C4-2B (cell line): Measurements from ENCODE around the gene HOXD11.

Source experiments
- H3K27ac ChIP-seq: fragments of 450-650 bp; 2 replicates; pipeline ENCODE4 v1.5.1; 2017
- ZFX ChIP-seq: fragments of 450-650 bp; IDR thresholded peaks from 2 replicates; pipeline ENCODE4 v1.6.1; 2017
- TF ChIP-seq, protein P1 (sequence below): fragments of 450-650 bp; conservative IDR thresholded peaks from 2 replicates; pipeline ENCODE4 v1.5.1; 2017; ENCODE audit warnings: mild to moderate bottlenecking

HOXD11 gene

DNA sequence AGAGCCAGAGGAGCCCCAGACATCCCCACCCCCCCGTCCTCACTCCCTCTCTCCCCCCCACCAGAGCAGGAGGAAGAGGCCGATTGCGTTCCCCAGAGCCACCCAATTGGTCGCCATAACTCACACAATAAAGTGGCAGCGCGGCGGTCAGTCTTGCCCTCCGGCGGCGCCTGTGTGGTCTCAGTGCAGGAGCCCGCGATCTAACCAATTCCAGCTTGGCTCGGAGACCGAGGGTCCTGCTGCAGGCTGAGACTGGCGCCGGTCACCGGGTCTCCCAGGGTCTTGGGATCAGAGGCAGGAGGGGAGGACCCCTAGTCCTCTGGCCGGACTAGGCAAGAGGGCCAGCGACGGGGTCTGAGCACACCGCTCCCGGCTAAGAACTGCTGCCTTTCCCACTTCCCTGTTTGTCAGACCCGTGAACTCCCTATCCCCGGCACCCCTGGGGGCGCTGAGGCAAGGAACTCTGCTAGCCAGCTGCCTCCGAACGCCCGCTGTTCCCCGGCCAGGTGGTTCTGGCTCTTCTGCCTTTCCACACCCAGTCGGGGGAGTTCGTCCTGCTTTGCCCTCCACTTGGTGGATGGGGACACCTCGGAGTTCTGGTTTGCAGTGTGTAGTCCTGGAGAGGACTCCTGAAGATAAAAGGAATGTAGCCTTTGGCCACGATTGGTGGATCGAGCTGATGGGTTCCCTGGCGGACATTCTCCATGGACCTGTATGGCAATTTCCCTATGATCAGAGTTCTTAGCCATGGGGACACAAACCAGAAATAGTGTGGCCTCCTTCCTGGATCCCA, 8.5 kb upstream of the HOXD11 start:
- TF ChIP-seq ZFX, result no peak
- TF ChIP-seq, protein P1, sequence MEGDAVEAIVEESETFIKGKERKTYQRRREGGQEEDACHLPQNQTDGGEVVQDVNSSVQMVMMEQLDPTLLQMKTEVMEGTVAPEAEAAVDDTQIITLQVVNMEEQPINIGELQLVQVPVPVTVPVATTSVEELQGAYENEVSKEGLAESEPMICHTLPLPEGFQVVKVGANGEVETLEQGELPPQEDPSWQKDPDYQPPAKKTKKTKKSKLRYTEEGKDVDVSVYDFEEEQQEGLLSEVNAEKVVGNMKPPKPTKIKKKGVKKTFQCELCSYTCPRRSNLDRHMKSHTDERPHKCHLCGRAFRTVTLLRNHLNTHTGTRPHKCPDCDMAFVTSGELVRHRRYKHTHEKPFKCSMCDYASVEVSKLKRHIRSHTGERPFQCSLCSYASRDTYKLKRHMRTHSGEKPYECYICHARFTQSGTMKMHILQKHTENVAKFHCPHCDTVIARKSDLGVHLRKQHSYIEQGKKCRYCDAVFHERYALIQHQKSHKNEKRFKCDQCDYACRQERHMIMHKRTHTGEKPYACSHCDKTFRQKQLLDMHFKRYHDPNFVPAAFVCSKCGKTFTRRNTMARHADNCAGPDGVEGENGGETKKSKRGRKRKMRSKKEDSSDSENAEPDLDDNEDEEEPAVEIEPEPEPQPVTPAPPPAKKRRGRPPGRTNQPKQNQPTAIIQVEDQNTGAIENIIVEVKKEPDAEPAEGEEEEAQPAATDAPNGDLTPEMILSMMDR, result no peak
- no peak overlapping the region for H3K27ac ChIP-seq

GRCh38 chr2:176099159-176099727, 7.8 kb upstream of the HOXD11 start:
- H3K27ac ChIP-seq, result no peak overlapping the region
- no peak for TF ChIP-seq ZFX
- TF ChIP-seq, protein P1, result no peak

GRCh38 chr2:176099728-176100546, 7.1 kb upstream of the HOXD11 start, which contains the start of gene HOXD12:
TSS of gene HOXD12 (plus strand) at chr2:176099795. CDS start at chr2:176099802, 7 bp downstream.
- TF ChIP-seq ZFX, result no peak
- TF ChIP-seq, protein P1, result no peak
- H3K27ac ChIP-seq, result no peak within 1 kb of the TSS

- no peak for TF ChIP-seq ZFX
- TF ChIP-seq, protein P1, result no peak
- H3K27ac ChIP-seq, result no peak overlapping the region
These were observed 6.4 kb upstream of the HOXD11 start for GRCh38 chr2:176100547-176101140.

DNA sequence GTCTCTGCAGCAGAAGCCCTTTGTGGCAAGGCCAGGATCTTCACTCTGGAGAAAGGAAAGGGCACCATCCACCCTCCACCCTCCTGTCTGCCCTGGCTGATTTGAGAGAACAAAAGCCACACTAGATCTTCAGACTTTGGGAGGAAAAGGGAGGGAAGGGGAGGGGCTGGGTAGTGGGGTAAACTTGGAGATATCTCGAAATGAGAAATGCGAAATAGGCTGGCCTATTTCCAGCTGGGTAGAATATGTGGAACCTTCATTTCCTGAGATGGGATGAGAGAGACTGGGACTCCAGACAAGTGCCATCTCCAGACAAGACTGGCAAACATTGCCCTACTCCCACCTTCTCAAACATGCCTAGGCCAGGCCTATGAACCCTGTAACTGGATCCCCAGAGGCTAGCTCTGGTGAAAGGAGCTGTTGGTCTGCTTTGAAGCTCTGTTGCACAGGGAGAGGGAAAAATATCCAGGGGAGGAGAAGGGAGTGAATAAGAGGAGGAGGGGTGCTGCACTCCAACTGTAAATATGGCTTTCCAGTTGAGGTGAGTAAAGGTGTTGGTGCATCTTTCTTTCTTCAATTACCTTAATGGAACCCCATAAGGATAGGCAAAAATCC, 5.8 kb upstream of the HOXD11 start:
- TF ChIP-seq, protein P1, result no peak
- no peak for TF ChIP-seq ZFX
- no peak overlapping the region for H3K27ac ChIP-seq

GRCh38 chr2:176101842-176102241, 5.2 kb upstream of the HOXD11 start:
- H3K27ac ChIP-seq, result no peak overlapping the region
- no peak for TF ChIP-seq ZFX
- TF ChIP-seq, protein P1, result no peak
